Tibial nerve (tissue), 4 donors: ENCODE data around the gene TMEM218.

Source experiments
- CTCF ChIP-seq, 5 experiments: fragments of 200-600 bp in 3 of 5; fragments of 450-650 bp in 2 of 5; sonication (generic) in 3 of 5; IDR thresholded peaks; one replicate each; pipeline ENCODE4 v1.5.1; 2016 to 2019; ENCODE audit warnings: antibody characterized with exemption in 5 of 5, mild to moderate bottlenecking in 3 of 5, moderate library complexity in 2 of 5
- EP300 ChIP-seq, 2 donors: sonication (generic); formaldehyde crosslinking; IDR thresholded peaks; one replicate each; pipeline ENCODE4 v1.6.1; 2017; ENCODE audit warnings: antibody characterized with exemption in 2 of 2, mild to moderate bottlenecking in 1 of 2
- POLR2A ChIP-seq, 2 donors: fragments of 450-650 bp; IDR thresholded peaks; one replicate each; pipeline ENCODE4 v1.6.1; 2017; ENCODE audit warnings: antibody characterized with exemption in 2 of 2, mild to moderate bottlenecking in 2 of 2, moderate library complexity in 2 of 2

DNA sequence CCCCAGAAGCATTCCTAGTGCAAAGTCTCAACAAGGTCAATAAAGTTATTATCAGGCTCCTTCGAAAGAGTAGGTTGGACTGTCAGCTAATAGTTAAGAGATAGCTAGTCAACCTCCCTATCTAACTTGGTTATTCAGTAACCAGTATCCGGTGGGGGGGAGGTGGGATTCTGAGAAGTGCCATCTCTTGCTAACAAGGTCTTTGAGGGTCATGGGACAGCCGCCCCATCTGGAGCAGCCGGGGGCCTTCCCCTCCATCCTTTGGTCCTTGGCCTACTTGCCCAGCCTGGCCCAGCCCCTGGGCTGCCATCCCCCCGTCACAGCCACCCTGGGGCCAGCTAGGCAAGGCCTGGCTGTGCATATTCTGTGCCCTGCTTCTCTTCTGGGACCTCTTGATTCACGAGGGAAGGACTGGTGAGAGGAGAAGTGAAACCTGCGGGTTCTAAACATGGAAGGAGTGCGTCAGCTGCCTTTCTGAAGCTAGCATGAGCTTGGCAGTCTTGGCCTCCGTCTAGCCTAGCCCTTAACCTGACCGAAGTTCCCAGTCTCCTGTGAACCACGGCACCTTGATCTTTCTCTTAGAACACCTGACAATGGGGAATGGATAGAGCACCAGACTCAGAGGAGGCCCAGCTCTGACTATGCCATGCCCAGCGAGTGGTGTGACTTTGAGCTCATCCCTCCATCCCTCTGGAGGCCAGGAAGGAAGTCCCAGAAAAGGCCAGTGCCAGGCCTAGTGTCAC, 39.0 kb downstream of the TMEM218 start:
- peak in 1 of 2 donors; percentile 61 for TF ChIP-seq EP300 (IDR thresholded peaks at IDR 0.05)
- no peak for TF ChIP-seq CTCF (IDR thresholded peaks at IDR 0.05)
- no peak for TF ChIP-seq POLR2A (IDR thresholded peaks at IDR 0.05)
